NB4 (cell line): ENCODE measurements around the gene INPP5A.

Experiments used
- DNase-seq: peaks from one replicate; pipeline ENCODE4 v3.0.0; 2010; ENCODE audit warnings: low read depth
- H3K4me3 ChIP-seq: one replicate; pipeline ENCODE4 v1.5.1; 2011; ENCODE audit warnings: mild to moderate bottlenecking, low read depth, low read length, moderate library complexity
- CTCF ChIP-seq: IDR thresholded peaks from one replicate; pipeline ENCODE4 v1.5.1; 2012; ENCODE audit warnings: low read depth, low read length
- MAX ChIP-seq: IDR thresholded peaks from 2 replicates; pipeline ENCODE4 v1.6.1; 2011; ENCODE audit warnings: low read depth, low read length
- MYC ChIP-seq: IDR thresholded peaks from 2 replicates; pipeline ENCODE4 v1.6.1; 2011; ENCODE audit warnings: low read depth, low read length
- POLR2A ChIP-seq: IDR thresholded peaks from 2 replicates; pipeline ENCODE4 v1.6.1; 2011; ENCODE audit warnings: mild to moderate bottlenecking; ENCODE audit not compliant: insufficient read length; ENCODE audit errors: extremely low read depth

Gene INPP5A

GRCh38 chr10:132776821-132777220, 239.2 kb downstream of the INPP5A start:
- no peak overlapping the region for H3K4me3 ChIP-seq
- TF ChIP-seq MAX, result no peak
- no peak for TF ChIP-seq CTCF
- TF ChIP-seq POLR2A, result no peak
- no peak for TF ChIP-seq MYC
- DNase-seq, result no peak

GRCh38 chr10:132777441-132777840, 239.9 kb downstream of the INPP5A start:
- TF ChIP-seq POLR2A (no peak), MAX (no peak), MYC (no peak), CTCF (no peak)
- H3K4me3 ChIP-seq, result no peak overlapping the region
- no peak for DNase-seq

GRCh38 chr10:132779549-132780294, 242.1 kb downstream of the INPP5A start:
- DNase-seq, result no peak
- TF ChIP-seq MYC, result no peak
- TF ChIP-seq POLR2A, result no peak
- TF ChIP-seq MAX, result no peak
- no peak for TF ChIP-seq CTCF
- no peak overlapping the region for H3K4me3 ChIP-seq

- TF ChIP-seq CTCF (no peak), POLR2A (no peak), MYC (no peak), MAX (no peak)
- DNase-seq, result no peak
- H3K4me3 ChIP-seq, result no peak overlapping the region
Measured at GRCh38 chr10:132780356-132780755, 242.8 kb downstream of the INPP5A start.

- TF ChIP-seq MAX, result no peak
- TF ChIP-seq MYC, result no peak
- no peak for TF ChIP-seq POLR2A
- TF ChIP-seq CTCF, result no peak
- no peak overlapping the region for H3K4me3 ChIP-seq
- DNase-seq, result no peak
Measured at GRCh38 chr10:132781556-132781955, 244.0 kb downstream of the INPP5A start.
